Colonic mucosa (tissue), 4 donors: ENCODE data around the gene TNFAIP8L3. TPM values are rescaled to one million over a fixed set of nuclear protein-coding genes. Genes with fewer than 3 reads are reported as not detected.

Experiments
- DNase-seq: peaks from one replicate; pipeline ENCODE4 v3.0.0-alpha.2; 2020
- H3K27ac ChIP-seq: fragments of 200-600 bp; one replicate; pipeline ENCODE4 v1.8.0; 2021
- H3K27me3 ChIP-seq: fragments of 200-600 bp; one replicate; pipeline ENCODE4 v1.8.0; 2021
- H3K36me3 ChIP-seq: fragments of 200-600 bp; one replicate; pipeline ENCODE4 v1.8.0; 2021
- H3K4me1 ChIP-seq: fragments of 200-600 bp; one replicate; pipeline ENCODE4 v1.8.0; 2021; ENCODE audit warnings: mild to moderate bottlenecking
- H3K4me3 ChIP-seq: fragments of 200-600 bp; one replicate; pipeline ENCODE4 v1.8.0; 2021
- H3K9ac ChIP-seq, 2 donors: one replicate each; pipeline ENCODE4 v1.7.0; 2013; ENCODE audit warnings: control low read depth in 2 of 2, low read depth in 2 of 2, low read length in 2 of 2
- H3K9me3 ChIP-seq: fragments of 200-600 bp; one replicate; pipeline ENCODE4 v1.8.0; 2021
- intact Hi-C: fragments of 100-400 bp; cut with DNase I; formaldehyde crosslinking; loops from one replicate; pipeline ENCODE4 v1.14.1; 2022
- total RNA-seq, 2 donors: library from RNA; stranded (reverse); fragmentation: NEBNext Ultra II Directional in 1 of 2; extraction: Animal tissue kit (Norgen Biotek cat#: 25700) in 1 of 2; gene quantifications; one replicate each; pipeline ENCODE4 v1.2.1, GENCODE V29; 2021
- TF ChIP-seq, protein P1 (sequence below): fragments of 200-600 bp; IDR thresholded peaks from one replicate; pipeline ENCODE4 v1.8.0; 2022; ENCODE audit warnings: antibody characterized with exemption, mild to moderate bottlenecking
- donor health status: healthy.
- donor health status: DM: no; HTN: no; CAD: no.
- donor health status: DM: no; HTN: no; CAD: no.

The TNFAIP8L3 gene
- total RNA-seq, 2 donors from 2014 or later: 5.3 to 7.3 TPM

DNA sequence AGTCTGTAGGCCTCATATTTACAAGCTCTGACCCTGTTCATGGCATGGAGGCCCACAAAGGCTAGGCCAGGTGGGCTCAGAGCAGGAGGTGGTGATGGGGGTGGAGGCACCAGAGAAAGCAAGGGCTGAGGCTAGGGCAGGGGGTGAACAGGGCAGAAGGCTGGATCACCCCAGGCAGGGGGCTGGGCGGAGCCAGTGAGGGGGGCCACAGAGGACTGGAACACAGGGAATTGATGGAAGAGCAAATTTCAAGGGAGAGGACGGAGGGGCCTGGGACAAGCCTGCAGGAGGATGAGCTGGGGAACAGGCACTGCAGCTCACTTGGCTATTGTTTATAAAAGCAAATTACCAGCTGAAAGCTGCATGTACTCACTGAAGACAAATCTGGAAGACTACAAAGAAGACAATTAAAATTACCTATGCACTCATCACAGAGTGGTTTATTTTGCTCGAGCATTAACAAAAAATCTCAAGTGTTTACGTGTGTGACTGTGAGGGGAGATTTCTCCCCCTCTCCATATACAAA, 11.0 kb downstream of the TNFAIP8L3 start:
- Histone ChIP-seq H3K4me3 (no peak overlapping the region), H3K9me3 (no peaks in the 10 kb centered on the region), H3K27me3 (no peaks in the 10 kb centered on the region), H3K4me1 (no peaks in the 10 kb centered on the region), H3K27ac (no peak overlapping the region), H3K36me3 (no peaks in the 10 kb centered on the region), H3K9ac (no peak overlapping the region)
- no peak for DNase-seq
- intact Hi-C loops: no loop called here
- TF ChIP-seq, protein P1, sequence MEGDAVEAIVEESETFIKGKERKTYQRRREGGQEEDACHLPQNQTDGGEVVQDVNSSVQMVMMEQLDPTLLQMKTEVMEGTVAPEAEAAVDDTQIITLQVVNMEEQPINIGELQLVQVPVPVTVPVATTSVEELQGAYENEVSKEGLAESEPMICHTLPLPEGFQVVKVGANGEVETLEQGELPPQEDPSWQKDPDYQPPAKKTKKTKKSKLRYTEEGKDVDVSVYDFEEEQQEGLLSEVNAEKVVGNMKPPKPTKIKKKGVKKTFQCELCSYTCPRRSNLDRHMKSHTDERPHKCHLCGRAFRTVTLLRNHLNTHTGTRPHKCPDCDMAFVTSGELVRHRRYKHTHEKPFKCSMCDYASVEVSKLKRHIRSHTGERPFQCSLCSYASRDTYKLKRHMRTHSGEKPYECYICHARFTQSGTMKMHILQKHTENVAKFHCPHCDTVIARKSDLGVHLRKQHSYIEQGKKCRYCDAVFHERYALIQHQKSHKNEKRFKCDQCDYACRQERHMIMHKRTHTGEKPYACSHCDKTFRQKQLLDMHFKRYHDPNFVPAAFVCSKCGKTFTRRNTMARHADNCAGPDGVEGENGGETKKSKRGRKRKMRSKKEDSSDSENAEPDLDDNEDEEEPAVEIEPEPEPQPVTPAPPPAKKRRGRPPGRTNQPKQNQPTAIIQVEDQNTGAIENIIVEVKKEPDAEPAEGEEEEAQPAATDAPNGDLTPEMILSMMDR: no peak

GRCh38 chr15:51082246-51082645, 12.5 kb downstream of the TNFAIP8L3 start:
- Histone ChIP-seq H3K36me3 (no peaks in the 10 kb centered on the region), H3K9me3 (no peaks in the 10 kb centered on the region), H3K27me3 (no peaks in the 10 kb centered on the region), H3K4me3 (no peak overlapping the region), H3K9ac (no peak overlapping the region), H3K27ac (no peak overlapping the region), H3K4me1 (no peaks in the 10 kb centered on the region)
- intact Hi-C loops: no loop called here
- TF ChIP-seq, protein P1: no peak
- DNase-seq: no peak

DNA sequence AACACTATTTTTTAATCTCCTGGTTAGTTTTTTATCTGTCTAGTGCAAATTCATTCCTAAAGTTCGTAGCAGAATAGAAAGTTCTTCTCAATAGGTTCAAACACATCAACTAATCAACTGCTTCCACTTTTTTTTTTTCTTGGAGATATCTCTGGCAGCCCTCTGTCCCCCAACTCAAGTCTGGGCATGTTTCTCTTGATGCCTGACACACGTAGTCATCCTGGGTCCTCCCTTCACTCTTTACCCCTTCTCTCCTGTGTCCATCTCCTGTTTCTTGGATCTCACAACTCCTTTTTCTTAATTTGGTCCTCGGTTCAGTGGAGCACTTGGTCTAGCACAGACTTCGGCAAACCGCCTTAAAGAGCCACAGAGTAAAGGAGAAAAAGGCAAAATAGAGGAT, 14.4 kb downstream of the TNFAIP8L3 start:
- no peak for DNase-seq
- no peaks in the 10 kb centered on the region for H3K36me3 ChIP-seq
- intact Hi-C loops: no loop called here
- no peak overlapping the region for H3K4me3 ChIP-seq
- H3K27ac ChIP-seq: no peak overlapping the region
- H3K9me3 ChIP-seq: no peaks in the 10 kb centered on the region
- TF ChIP-seq, protein P1: no peak
- no peak overlapping the region for H3K9ac ChIP-seq
- H3K4me1 ChIP-seq: no peaks in the 10 kb centered on the region
- no peaks in the 10 kb centered on the region for H3K27me3 ChIP-seq

GRCh38 chr15:51079226-51079625, 15.5 kb downstream of the TNFAIP8L3 start:
- Histone ChIP-seq H3K9ac (no peak overlapping the region), H3K27me3 (no peaks in the 10 kb centered on the region), H3K9me3 (no peaks in the 10 kb centered on the region), H3K27ac (no peak overlapping the region), H3K36me3 (no peaks in the 10 kb centered on the region), H3K4me1 (no peaks in the 10 kb centered on the region), H3K4me3 (no peak overlapping the region)
- intact Hi-C loops: no loop called here
- DNase-seq: no peak
- TF ChIP-seq, protein P1: no peak

DNA sequence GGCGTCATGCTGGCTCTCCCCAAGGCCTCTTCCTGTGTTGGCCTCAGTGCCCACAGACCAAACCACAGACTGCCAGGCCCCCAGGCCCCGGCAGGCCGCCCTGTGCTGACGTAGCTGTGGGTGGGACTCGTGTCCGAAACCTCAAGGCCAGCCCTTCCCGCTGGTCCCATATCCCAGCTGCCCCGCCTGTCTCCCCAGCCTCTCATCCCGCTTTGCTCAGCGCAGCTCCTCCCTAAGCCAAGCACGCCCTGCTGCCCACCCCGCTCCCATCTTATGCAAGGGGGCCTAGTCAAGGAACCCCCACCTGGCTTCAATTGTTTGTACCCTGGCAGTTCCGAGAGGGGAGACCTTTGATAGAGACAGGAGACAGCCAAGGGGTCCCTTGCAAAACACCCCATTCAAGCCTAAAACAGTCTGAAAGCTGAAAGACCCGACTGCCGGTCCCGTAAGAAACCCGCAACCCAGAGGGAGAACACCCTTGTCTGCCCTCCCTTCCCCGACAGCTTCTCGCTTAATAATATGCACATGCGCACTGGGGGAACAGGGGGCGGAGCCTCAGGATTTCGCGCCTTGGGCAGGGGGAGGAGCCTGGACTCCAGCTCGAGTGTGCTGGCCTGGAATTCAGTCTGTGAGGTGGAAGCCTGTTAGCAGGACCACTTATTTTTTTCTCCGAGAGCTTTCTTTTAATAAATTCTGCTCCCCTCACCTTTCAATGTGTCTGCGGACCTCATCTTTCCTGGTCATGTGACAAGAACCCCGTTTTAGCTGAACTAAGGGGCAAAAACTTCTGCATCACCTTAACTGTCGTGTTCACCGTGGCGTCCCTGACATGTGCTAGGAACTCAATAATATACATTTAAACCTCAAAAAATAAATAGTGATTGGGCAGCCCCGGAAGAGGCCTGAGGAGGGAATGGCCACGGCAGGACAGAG, 17.2 kb downstream of the TNFAIP8L3 start:
- H3K27ac ChIP-seq: no peak overlapping the region
- intact Hi-C loops: no loop called here
- H3K9me3 ChIP-seq: no peaks in the 10 kb centered on the region
- H3K4me3 ChIP-seq: peak overlapping the region; percentile 15
- no peaks in the 10 kb centered on the region for H3K4me1 ChIP-seq
- TF ChIP-seq, protein P1: no peak
- DNase-seq: peak; percentile 76
- H3K27me3 ChIP-seq: no peaks in the 10 kb centered on the region
- H3K9ac ChIP-seq: peak overlapping the region in 1 of 2 donors; percentile 62
- H3K36me3 ChIP-seq: no peaks in the 10 kb centered on the region
